Hindlimb muscle (tissue), 1 donor: ENCODE measurements around the gene KANSL3. TPM values are rescaled to one million over a fixed set of nuclear protein-coding genes. Genes with fewer than 3 reads are reported as not detected.
"Not testable (repeated sequence)": the region's sequence is repeated elsewhere in the genome, so short reads cannot be mapped to it uniquely, and the experiment has no call there.

Source experiments
- DNase-seq: peaks from one replicate; pipeline ENCODE4 v3.0.0-alpha.2; 2013
- polyA plus RNA-seq: library from polyadenylated mRNA; unstranded; fragments of 120-200 nt; gene quantifications from one replicate; pipeline ENCODE4 v1.2.1, GENCODE V29; 2013; ENCODE audit not compliant: insufficient read length

Gene KANSL3
- polyA plus RNA-seq, 1 donor, result 36.3 TPM

GRCh38 chr2:96654791-96655190, 16.7 kb upstream of the KANSL3 start:
- not testable (repeated sequence) for DNase-seq

GRCh38 chr2:96651793-96652192, 13.7 kb upstream of the KANSL3 start:
- no peak for DNase-seq

- DNase-seq, result no peak
These were observed 11.2 kb upstream of the KANSL3 start for GRCh38 chr2:96649342-96649741.

DNA sequence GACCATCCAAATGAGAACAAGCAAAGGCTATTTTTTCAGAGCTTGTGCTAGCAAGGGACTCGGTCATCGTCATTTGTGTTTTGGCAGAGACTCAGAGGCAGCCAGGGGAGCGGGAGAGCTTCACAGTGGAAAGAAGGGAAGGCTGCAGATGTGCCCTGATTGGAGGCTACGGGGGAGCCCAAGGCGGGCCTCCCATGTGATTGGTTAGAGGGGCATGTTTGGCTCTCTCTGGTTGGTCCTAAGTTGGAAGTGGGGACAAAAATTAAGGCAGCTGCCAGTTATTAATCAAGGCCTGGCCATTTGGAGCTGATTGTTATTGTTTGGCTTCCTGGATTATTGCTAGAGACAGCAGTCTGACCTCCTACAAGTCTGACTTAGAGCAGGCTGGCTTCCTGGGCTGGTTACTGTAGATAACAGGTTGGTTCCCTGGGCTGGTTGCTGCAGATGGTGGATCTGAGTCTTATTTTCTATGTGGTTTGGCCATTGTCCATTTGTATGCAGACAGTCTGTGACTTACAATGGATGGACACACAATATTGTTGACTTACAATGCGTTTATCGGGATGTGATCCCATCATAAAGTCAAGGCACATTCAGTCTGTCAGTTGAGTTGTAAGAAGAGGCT, 10.3 kb upstream of the KANSL3 start:
- no peak for DNase-seq

GRCh38 chr2:96647681-96648080, 9.6 kb upstream of the KANSL3 start:
- no peak for DNase-seq

DNA sequence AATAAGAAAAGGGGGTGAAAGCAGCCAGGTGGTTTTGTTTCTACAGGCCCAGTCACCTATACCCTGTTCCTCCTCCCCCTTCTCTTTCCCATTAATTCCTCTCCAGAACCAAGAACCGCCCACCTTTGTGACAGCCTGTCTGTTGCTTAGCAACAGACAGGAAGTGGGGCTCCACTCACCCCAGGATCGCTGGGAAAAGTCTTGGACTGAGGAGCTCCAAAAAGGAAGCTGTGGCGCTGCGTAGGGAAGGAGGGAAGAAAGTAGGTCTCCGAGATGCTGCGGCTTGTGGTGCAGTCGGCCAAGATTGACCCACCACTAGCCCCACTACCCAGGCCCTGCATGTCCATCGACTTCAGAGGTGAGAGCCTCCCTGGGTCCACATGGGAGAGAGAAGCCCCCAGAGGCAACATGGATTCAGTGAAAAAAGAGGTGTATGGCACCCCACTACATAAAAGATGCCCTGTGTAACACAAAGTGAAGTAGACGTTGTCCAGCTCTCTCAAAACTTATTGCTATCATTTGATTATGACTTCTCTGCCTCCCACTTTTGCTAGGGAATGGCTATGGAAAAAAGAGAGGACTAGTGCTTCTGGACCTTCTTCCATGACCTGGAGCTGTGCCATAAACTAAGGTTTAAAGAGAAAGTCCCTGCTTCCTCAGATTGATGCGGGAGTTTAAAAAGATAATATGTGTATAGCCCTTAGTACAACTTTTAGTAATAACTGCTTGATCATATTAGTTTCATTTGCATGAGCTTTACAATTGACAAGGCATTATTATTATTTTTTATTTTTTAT, 4.7 kb upstream of the KANSL3 start, which contains the start of gene FER1L5:
Gene FER1L5 (plus strand): TSS at position 201 of the 797 bp plus-strand sequence. CDS start 73 bp downstream, at position 274.
- peak; percentile 47 for DNase-seq

- peak; percentile 85 for DNase-seq
These were observed 548 bp downstream of the KANSL3 start for GRCh38 chr2:96637385-96638143.

DNA sequence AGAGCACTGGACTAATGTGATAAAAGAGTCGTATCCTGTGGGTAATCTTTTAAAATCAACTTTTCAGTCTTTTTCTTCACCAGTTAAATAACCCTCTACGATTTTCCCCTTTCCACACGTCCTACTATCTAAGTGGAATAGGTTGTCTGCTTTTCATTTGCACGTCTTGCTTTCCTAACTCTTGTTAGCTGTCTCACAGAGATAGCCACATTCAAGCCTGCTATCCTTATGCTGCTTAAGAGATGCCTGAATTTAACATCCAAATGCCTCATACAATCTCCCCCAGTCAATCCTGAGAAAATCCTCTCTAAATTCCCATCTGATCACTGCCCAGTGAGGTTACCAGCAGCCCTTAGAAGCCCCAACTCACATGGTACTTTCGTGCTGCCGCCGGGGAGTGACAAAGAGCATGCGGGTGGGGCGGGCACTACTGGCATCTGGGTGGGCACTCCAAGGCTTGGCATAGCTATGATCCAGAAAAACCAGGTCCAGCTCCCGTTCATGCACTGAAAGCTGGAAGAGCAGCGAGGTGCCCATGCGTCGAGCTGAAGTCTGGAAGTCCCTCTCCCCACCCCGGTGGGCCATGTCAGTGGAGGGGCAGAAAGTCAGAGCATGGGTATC, 1.5 kb downstream of the KANSL3 start:
- no peak for DNase-seq

- no peak for DNase-seq
These were observed 4.5 kb downstream of the KANSL3 start for GRCh38 chr2:96633641-96634040.

DNA sequence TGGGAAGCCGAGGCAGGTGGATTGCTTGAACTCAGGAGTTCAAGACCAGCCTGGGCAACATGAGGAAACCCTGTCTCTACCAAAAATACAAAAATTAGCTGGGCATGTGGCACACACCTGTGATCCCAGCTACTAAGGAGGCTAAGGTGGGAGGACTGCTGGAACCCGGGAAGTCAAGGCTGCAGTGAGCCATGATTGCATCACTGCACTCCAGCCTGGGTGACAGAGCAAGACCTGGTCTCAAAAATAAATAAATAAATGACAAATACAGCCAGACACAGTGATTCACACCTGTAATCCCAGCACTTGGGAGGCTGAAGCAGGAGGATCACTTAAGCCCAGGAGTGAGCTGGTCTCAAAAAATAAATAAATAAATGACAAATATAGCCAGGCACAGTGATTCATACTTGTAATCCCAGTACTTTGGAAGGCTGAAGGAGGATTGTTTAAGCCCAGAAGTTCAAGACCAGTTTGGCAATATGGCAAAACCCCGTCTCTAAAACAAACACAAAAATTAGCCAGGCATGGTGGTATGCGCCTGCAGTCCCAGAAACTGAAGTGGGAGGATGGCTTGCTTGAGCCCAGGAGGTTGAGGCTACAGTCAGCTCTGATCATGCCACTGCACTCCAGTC, 6.2 kb downstream of the KANSL3 start:
- no peak for DNase-seq

DNA sequence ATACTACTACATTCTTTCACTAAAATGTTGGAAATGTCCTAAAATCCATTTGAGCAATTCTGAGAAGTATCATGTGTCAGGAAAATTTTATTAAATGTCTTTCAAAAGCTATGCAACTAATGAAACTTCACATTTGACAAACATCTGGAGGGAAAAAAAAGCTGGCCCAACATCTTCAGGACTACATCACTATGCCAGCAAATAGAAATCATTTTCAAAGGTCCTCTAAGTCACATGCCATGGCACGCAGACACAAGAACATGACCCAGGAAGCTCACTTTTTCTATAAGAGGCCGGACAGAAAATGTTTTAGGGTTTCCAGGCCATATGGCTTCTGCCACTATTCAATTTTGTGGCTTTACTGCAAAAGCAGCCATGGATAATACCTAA, 11.6 kb downstream of the KANSL3 start:
- DNase-seq, result no peak

GRCh38 chr2:96625571-96626552, 12.2 kb downstream of the KANSL3 start:
- DNase-seq, result no peak

DNA sequence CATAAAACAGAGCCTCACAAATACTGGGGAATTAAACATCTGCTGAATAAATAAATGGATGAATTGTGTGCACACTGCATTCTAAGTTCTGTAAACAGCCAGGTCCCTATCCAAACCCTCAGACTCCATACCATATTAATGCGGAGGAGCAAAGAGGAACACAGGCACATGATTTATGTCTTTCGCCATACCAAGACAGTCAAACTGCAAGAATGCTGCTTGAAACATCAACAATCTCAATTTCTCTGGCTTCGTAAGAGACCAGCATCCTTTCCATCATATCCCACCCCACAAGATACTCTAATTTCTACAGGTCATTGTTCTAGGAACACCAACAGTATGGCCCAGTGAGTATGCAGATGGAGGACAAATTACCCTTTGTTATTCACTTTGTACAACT, 15.0 kb downstream of the KANSL3 start:
- DNase-seq, result no peak

GRCh38 chr2:96622544-96622943, 15.6 kb downstream of the KANSL3 start:
- DNase-seq, result no peak

DNA sequence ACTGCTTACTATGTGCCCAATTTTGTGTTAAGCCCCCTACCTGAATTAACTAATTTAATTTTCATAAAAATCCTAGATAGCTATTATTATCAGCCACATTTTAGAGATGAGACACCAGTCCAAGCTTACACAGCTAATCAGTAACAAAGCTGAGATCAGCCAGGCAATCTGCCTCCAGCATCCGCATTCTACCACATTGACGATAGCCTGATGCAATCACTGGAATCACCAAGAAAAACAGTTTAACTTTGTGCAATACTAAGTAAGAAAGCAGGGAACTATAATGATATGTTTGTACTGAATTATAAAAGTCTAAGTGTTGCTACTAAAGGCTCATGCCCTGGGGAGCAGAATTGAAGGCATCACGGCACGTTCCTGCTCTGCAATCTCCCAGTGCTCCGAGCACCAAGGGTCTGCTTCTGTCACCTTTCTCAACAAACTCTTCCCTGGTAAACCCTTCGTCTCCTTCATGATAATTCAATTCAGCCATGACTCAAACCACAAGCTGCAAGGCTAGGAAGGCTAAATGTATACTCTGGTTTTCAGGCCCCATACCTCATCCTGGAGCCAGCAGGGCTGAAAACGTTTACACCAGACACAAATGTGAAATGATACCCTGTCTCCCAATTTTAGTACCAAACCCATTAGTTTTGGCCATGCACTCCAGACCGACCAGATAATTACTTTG, 19.4 kb downstream of the KANSL3 start:
- no peak for DNase-seq

DNA sequence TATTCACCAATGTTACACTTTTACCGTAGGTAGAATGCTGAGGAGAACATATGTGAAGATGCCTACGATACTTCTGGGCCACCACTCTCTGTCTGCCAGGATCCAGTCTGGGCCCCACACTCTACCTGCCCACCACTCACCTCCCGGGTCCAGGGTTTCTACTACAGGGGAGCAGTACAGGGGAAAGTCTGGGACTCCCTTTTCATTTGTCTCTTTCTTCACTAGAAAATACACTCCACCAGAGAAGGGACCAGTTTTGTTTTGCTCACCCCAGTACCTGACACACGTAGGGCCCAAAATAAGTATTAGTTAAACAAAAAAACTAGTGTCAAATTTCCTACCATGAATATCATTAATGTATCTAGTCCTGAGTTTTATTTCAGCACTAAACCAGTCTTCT, 21.1 kb downstream of the KANSL3 start:
- DNase-seq, result no peak

DNA sequence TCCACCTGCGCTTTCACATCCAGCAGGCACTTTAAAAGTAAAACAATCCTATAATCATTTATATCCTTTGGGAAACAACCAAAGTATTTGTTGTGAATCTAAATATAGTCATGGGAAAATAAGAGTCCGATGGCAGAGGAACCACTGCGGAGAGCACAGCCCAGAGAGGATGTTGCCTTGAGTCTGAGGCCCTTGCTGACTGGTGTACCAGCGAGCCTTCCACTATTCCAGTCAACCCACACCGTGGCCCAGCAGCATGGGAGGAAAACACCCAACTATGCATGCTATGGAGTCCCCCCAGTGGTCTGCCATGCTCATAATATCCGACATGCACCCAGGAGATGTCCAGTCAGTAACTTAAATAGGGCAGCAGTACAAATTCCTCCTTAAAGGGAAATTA, 21.6 kb downstream of the KANSL3 start:
- DNase-seq, result no peak

GRCh38 chr2:96616128-96616527, 22.0 kb downstream of the KANSL3 start:
- DNase-seq, result no peak

DNA sequence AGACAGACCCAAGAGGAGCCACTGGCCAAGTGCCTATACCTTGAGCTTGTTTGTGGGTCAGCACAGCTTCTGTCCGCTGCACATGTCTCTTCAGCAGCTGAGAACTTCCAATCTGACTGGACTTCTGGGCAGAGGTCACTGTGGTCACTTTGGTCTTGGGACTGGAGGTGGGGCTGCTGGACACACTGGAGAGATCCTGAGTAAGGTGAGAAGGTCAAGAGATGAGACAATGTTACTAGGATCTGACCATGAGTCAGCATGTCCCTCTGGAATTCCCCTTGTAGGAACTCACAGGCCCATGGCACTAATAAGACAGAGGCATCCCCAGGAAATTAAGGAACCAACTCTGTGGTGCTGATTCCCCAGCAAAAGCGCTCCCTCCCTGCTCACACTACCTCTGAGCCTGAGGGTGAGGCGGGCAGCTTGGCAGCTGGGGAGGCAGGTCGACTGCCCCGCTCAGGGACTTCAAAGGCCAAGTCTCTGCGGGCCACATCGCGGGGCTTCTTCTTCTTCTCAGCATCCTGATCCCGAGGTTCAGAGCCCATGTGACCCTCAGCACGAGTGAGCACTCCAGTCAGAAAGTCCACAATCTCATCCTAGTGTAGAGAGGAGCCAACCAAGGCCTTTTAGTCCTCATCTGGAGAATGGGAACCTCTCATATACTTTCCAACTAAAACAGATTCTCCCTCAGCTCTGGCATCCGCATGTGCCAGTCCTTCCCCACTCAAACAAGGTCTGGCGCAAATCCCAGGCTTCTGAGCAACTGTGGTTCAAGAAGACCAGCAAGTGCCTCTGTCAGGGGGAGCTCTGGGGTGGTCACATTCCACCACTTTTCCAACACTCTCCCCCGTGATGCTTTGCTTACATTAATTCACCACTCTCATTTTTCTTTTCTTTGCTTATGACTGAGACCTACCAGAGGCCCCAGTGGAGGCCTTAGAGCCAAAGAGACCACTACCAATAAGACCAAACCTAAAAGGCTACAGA, 29.4 kb downstream of the KANSL3 start:
- no peak for DNase-seq
